IPS-18a (cell line): ENCODE measurements around the gene TP53BP1.

Experiments
- H3K27ac ChIP-seq: one replicate; pipeline ENCODE4 v1.5.1; 2013; ENCODE audit warnings: low read length
- H3K27me3 ChIP-seq: one replicate; pipeline ENCODE4 v1.6.1; 2013; ENCODE audit warnings: mild to moderate bottlenecking, low read length; ENCODE audit not compliant: control insufficient read depth, insufficient read depth
- H3K36me3 ChIP-seq: one replicate; pipeline ENCODE4 v1.6.1; 2013; ENCODE audit warnings: low read depth, low read length; ENCODE audit not compliant: control insufficient read depth
- H3K4me1 ChIP-seq: one replicate; pipeline ENCODE4 v1.6.1; 2013; ENCODE audit warnings: low read depth, low read length; ENCODE audit not compliant: control insufficient read depth
- H3K4me3 ChIP-seq: one replicate; pipeline ENCODE4 v1.5.1; 2013; ENCODE audit warnings: low read length
- H3K9ac ChIP-seq: one replicate; pipeline ENCODE4 v1.6.1; 2013; ENCODE audit warnings: mild to moderate bottlenecking, low read length, moderate library complexity
- H3K9me3 ChIP-seq: one replicate; pipeline ENCODE4 v1.6.1; 2013; ENCODE audit warnings: low read depth, low read length; ENCODE audit not compliant: control insufficient read depth

TP53BP1 gene

GRCh38 chr15:43436395-43436794 is 56.6 kb downstream of the TP53BP1 start:
- Histone ChIP-seq H3K9me3 (no peaks in the 10 kb centered on the region), H3K4me1 (peaks cover 4% of the 10 kb centered on the region), H3K27ac (no peak overlapping the region), H3K36me3 (peaks cover 75% of the 10 kb centered on the region), H3K9ac (no peak overlapping the region), H3K4me3 (no peak overlapping the region), H3K27me3 (no peaks in the 10 kb centered on the region)

- no peak overlapping the region for H3K27ac ChIP-seq
- H3K4me3 ChIP-seq = no peak overlapping the region
- H3K9me3 ChIP-seq = no peaks in the 10 kb centered on the region
- H3K4me1 ChIP-seq = no peaks in the 10 kb centered on the region
- H3K27me3 ChIP-seq = no peaks in the 10 kb centered on the region
- no peak overlapping the region for H3K9ac ChIP-seq
- H3K36me3 ChIP-seq = peaks cover 80% of the 10 kb centered on the region
Measured at GRCh38 chr15:43434446-43434845, 58.5 kb downstream of the TP53BP1 start.

GRCh38 chr15:43433661-43434303 is 59.2 kb downstream of the TP53BP1 start:
- no peaks in the 10 kb centered on the region for H3K4me1 ChIP-seq
- H3K9me3 ChIP-seq = no peaks in the 10 kb centered on the region
- peaks cover 78% of the 10 kb centered on the region for H3K36me3 ChIP-seq
- no peak overlapping the region for H3K9ac ChIP-seq
- no peak overlapping the region for H3K4me3 ChIP-seq
- H3K27me3 ChIP-seq = no peaks in the 10 kb centered on the region
- H3K27ac ChIP-seq = no peak overlapping the region

GRCh38 chr15:43433165-43433564 is 59.8 kb downstream of the TP53BP1 start:
- no peak overlapping the region for H3K4me3 ChIP-seq
- H3K27ac ChIP-seq = no peak overlapping the region
- peaks cover 78% of the 10 kb centered on the region for H3K36me3 ChIP-seq
- H3K4me1 ChIP-seq = no peaks in the 10 kb centered on the region
- no peaks in the 10 kb centered on the region for H3K9me3 ChIP-seq
- no peaks in the 10 kb centered on the region for H3K27me3 ChIP-seq
- H3K9ac ChIP-seq = no peak overlapping the region

GRCh38 chr15:43429687-43430086 is 63.3 kb downstream of the TP53BP1 start:
- Histone ChIP-seq H3K4me3 (no peak overlapping the region), H3K36me3 (peaks cover 84% of the 10 kb centered on the region), H3K9ac (no peak overlapping the region), H3K27me3 (no peaks in the 10 kb centered on the region), H3K27ac (no peak overlapping the region), H3K9me3 (no peaks in the 10 kb centered on the region), H3K4me1 (no peaks in the 10 kb centered on the region)

- peaks cover 86% of the 10 kb centered on the region for H3K36me3 ChIP-seq
- no peaks in the 10 kb centered on the region for H3K9me3 ChIP-seq
Measured at GRCh38 chr15:43423793-43424192, 69.2 kb downstream of the TP53BP1 start.

GRCh38 chr15:43420876-43421275 is 72.1 kb downstream of the TP53BP1 start:
- Histone ChIP-seq H3K4me1 (no peaks in the 10 kb centered on the region), H3K4me3 (no peak overlapping the region), H3K9ac (no peak overlapping the region), H3K36me3 (peaks cover 90% of the 10 kb centered on the region), H3K27ac (no peak overlapping the region), H3K27me3 (no peaks in the 10 kb centered on the region), H3K9me3 (no peaks in the 10 kb centered on the region)

More at GRCh38 chr15:43423793-43424192, 69.2 kb downstream of the TP53BP1 start:
- Histone ChIP-seq H3K9ac (no peak overlapping the region), H3K27ac (no peak overlapping the region), H3K4me3 (no peak overlapping the region), H3K27me3 (no peaks in the 10 kb centered on the region), H3K4me1 (no peaks in the 10 kb centered on the region)

- Histone ChIP-seq H3K4me1 (no peaks in the 10 kb centered on the region), H3K27me3 (no peaks in the 10 kb centered on the region), H3K27ac (no peak overlapping the region), H3K9ac (no peak overlapping the region), H3K9me3 (no peaks in the 10 kb centered on the region), H3K4me3 (no peak overlapping the region), H3K36me3 (peaks cover 91% of the 10 kb centered on the region)
Measured at GRCh38 chr15:43420435-43420834, 72.5 kb downstream of the TP53BP1 start.

- H3K27me3 ChIP-seq = no peaks in the 10 kb centered on the region
- H3K9ac ChIP-seq = no peak overlapping the region
- no peaks in the 10 kb centered on the region for H3K9me3 ChIP-seq
- no peaks in the 10 kb centered on the region for H3K4me1 ChIP-seq
- peaks cover 90% of the 10 kb centered on the region for H3K36me3 ChIP-seq
- H3K4me3 ChIP-seq = no peak overlapping the region
- no peak overlapping the region for H3K27ac ChIP-seq
Measured at GRCh38 chr15:43414196-43414595, 78.8 kb downstream of the TP53BP1 start.

- Histone ChIP-seq H3K9me3 (no peaks in the 10 kb centered on the region), H3K4me3 (no peak overlapping the region), H3K36me3 (peaks cover 95% of the 10 kb centered on the region), H3K9ac (no peak overlapping the region), H3K27ac (no peak overlapping the region), H3K4me1 (no peaks in the 10 kb centered on the region), H3K27me3 (no peaks in the 10 kb centered on the region)
Measured at GRCh38 chr15:43412096-43412495, 80.9 kb downstream of the TP53BP1 start.

GRCh38 chr15:43410572-43411214 is 82.3 kb downstream of the TP53BP1 start:
- no peaks in the 10 kb centered on the region for H3K9me3 ChIP-seq
- H3K27ac ChIP-seq = no peak overlapping the region
- peaks cover 93% of the 10 kb centered on the region for H3K36me3 ChIP-seq
- no peak overlapping the region for H3K4me3 ChIP-seq
- no peaks in the 10 kb centered on the region for H3K4me1 ChIP-seq
- no peak overlapping the region for H3K9ac ChIP-seq
- H3K27me3 ChIP-seq = no peaks in the 10 kb centered on the region

GRCh38 chr15:43408789-43409188 is 84.2 kb downstream of the TP53BP1 start:
- no peaks in the 10 kb centered on the region for H3K4me1 ChIP-seq
- H3K9ac ChIP-seq = no peak overlapping the region
- H3K27ac ChIP-seq = no peak overlapping the region
- H3K4me3 ChIP-seq = no peak overlapping the region
- H3K27me3 ChIP-seq = no peaks in the 10 kb centered on the region
- H3K36me3 ChIP-seq = peaks cover 93% of the 10 kb centered on the region
- H3K9me3 ChIP-seq = no peaks in the 10 kb centered on the region
